ENCODE data around the gene IL31. TPM values are rescaled to one million over a fixed set of nuclear protein-coding genes. Genes with fewer than 3 reads are reported as not detected.

Gene IL31
- total and polyA plus RNA-seq, 2 of the 4 experiments (the other 2 are of a cell fraction), result not detected

DNA sequence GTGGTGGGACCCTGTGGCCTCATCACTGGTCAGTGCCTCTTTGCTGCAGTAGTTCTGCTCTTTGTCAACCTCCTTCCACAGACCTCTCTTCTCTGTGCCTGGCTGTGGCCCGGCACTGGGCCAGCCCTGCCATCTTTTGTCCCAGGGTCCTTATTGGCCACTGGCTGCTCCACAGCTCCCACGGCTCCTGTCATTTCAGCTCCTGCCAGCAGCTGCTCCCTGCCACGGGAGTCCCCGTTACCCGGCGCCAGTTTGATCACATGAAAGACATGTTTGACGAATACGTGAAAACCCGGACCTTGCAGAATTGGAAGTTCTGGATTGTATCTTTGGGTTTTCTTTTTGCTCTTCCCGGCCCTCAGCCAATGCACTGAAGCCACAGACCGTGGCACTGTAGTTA lies 35.4 kb downstream of the IL31 start:
- TF ChIP-seq FOS (IDR thresholded peaks at IDR 0.05; ENCODE audit: low read depth, low read length) (no peak), USF2 (IDR thresholded peaks at IDR 0.05; ENCODE audit: low read depth, low read length) (no peak), MAZ (IDR thresholded peaks at IDR 0.05; ENCODE audit: borderline replicate concordance, low read depth, low read length) (no peak), CHD1 (IDR thresholded peaks at IDR 0.05; ENCODE audit: low read depth, low read length) (no peak), RCOR1 (IDR thresholded peaks at IDR 0.05; ENCODE audit: insufficient replicate concordance, low read length) (no peak), POLR2A (IDR thresholded peaks at IDR 0.05; ENCODE audit: low read depth, low read length) (no peak), MXI1 (IDR thresholded peaks at IDR 0.05; ENCODE audit: borderline replicate concordance, low read depth, low read length) (no peak), CEBPB (IDR thresholded peaks at IDR 0.05; ENCODE audit: low read depth, low read length) (no peak), RFX5 (IDR thresholded peaks at IDR 0.05; ENCODE audit: low read depth, low read length) (no peak), MAFK (IDR thresholded peaks at IDR 0.05; ENCODE audit: low read depth, low read length) (no peak)
- H2AK9ac ChIP-seq (replicated peaks; ENCODE audit: low read depth, low read length, poor library complexity), result no peak overlapping the region
- peaks cover 3% of the 10 kb centered on the region; the same call in 1 of the 2 replicates for H3K9me1 ChIP-seq (ENCODE audit: insufficient read depth, low read length)
- no peaks in the 10 kb centered on the region for H3K79me1 ChIP-seq (ENCODE audit: low read depth in 1 of 2, low read length in 2 of 2)
- H3K23ac ChIP-seq (ENCODE audit: low read depth, low read length), result no peak overlapping the region
- no peak overlapping the region for H3K4me3 ChIP-seq (ENCODE audit: insufficient read depth, low read depth, low read length)
- no peak for DNase-seq
- no peak overlapping the region for H3K27ac ChIP-seq (ENCODE audit: insufficient read depth, low read length)
- H3K9ac ChIP-seq (ENCODE audit: low read depth, low read length), result no peak overlapping the region
- H2BK5ac ChIP-seq (ENCODE audit: low read depth, low read length, poor library complexity, severe bottlenecking), result no peak overlapping the region
- POLR2A ChIA-PET (ENCODE audit: unreplicated experiment), result no interaction called here
- H3K18ac ChIP-seq (ENCODE audit: low read depth, low read length), result no peak overlapping the region
- H2AFZ ChIP-seq (replicated peaks; ENCODE audit: low read length, poor library complexity), result no peak overlapping the region
- H4K20me1 ChIP-seq (ENCODE audit: insufficient read depth, low read length), result no peaks in the 10 kb centered on the region
- dilution Hi-C loops (cut with HindIII; ENCODE audit: low sequenced_read_pairs, unreplicated experiment), result no loop called here
- ATAC-seq (ENCODE audit: low read depth), result no peak
- H3K4me1 ChIP-seq (ENCODE audit: control insufficient read depth, insufficient read depth, low read length), result no peaks in the 10 kb centered on the region
- H3K4ac ChIP-seq (ENCODE audit: low read depth, low read length), result no peak overlapping the region
- BruUV-seq (replicated peaks), result no TSS peak
- no peak overlapping the region for H3K4me2 ChIP-seq (ENCODE audit: low read depth, low read length)
- in situ Hi-C loops (cut with MboI; ENCODE audit: low sequenced_read_pairs), result no loop called here
- intact Hi-C loops (cut with micrococcal nuclease), result no loop called here
- H3K36me3 ChIP-seq (ENCODE audit: control insufficient read depth, insufficient read depth, low read length), result peaks cover 69% of the 10 kb centered on the region
- H4K8ac ChIP-seq (ENCODE audit: low read depth in 2 of 2, low read length in 2 of 2), result no peak overlapping the region
- no peak overlapping the region for H3K14ac ChIP-seq (replicated peaks; ENCODE audit: low read depth, low read length)
- H2BK20ac ChIP-seq (ENCODE audit: low read depth, low read length), result no peak overlapping the region
- H3K56ac ChIP-seq (ENCODE audit: extremely low read depth, insufficient read depth, low read length), result no peak overlapping the region
- H2AK5ac ChIP-seq (ENCODE audit: low read depth, low read length), result no peak overlapping the region
- H3K9me3 ChIP-seq (ENCODE audit: control insufficient read depth, insufficient read depth, low read length), result no peaks in the 10 kb centered on the region
- WGBS, 2 experiments (ENCODE audit: extremely low coverage in 2 of 2, insufficient read length in 1 of 2), result 97% methylated on average over 6 of the region's 11 CpGs; no CpG with 5 or more reads in 1 of the 2 experiments
- no peaks in the 10 kb centered on the region for H3K27me3 ChIP-seq (ENCODE audit: control insufficient read depth, insufficient read depth, low read length)
- CTCF ChIA-PET, result no interaction called here
- H2BK120ac ChIP-seq (ENCODE audit: low read depth, low read length), result no peak overlapping the region
- H4K91ac ChIP-seq (ENCODE audit: insufficient read depth, low read depth, low read length), result no peak overlapping the region
- no peak overlapping the region for H4K5ac ChIP-seq (ENCODE audit: low read depth, low read length)
- H2BK15ac ChIP-seq (ENCODE audit: low read depth, low read length), result no peak overlapping the region

All from IMR-90 (cell line).